Keratinocyte (primary cell): ENCODE data around the gene SEMA3A. TPM values are rescaled to one million over a fixed set of nuclear protein-coding genes. Genes with fewer than 3 reads are reported as not detected.

Source experiments
- DNase-seq: peaks from one replicate; pipeline ENCODE4 v3.0.0-alpha.2; 2011; ENCODE audit warnings: low read depth, missing footprints, low spot score
- FAIRE-seq: peaks from 2 replicates; lab custom pipeline; 2011; peaks lifted over from hg19 to GRCh38; lab: Jason Lieb, UNC
- H2AFZ ChIP-seq: 2 replicates; pipeline ENCODE4 v1.6.0; 2012; ENCODE audit warnings: low read length, control low read depth, inconsistent platforms; ENCODE audit not compliant: control insufficient read depth
- H3K27ac ChIP-seq: 2 replicates; pipeline ENCODE4 v1.5.1; 2011; ENCODE audit warnings: low read length; ENCODE audit not compliant: control insufficient read depth, insufficient read depth
- H3K27me3 ChIP-seq: 3 replicates; pipeline ENCODE4 v1.6.0; 2011; ENCODE audit warnings: low read length; ENCODE audit not compliant: control insufficient read depth, insufficient read depth; ENCODE audit errors: extremely low read depth
- H3K36me3 ChIP-seq, 2 experiments: 2 replicates in 1 of 2; 3 replicates in 1 of 2; pipeline ENCODE4 v1.5.1; 2011; ENCODE audit warnings: low read length in 2 of 2, mild to moderate bottlenecking in 1 of 2; ENCODE audit not compliant: control insufficient read depth in 2 of 2, insufficient read depth in 2 of 2; ENCODE audit errors: extremely low read depth in 1 of 2
- H3K4me1 ChIP-seq: 3 replicates; pipeline ENCODE4 v1.5.1; 2011; ENCODE audit warnings: low read length; ENCODE audit not compliant: control insufficient read depth, insufficient read depth; ENCODE audit errors: extremely low read depth
- H3K4me2 ChIP-seq: 3 replicates; pipeline ENCODE4 v1.6.0; 2011; ENCODE audit warnings: low read depth, low read length; ENCODE audit not compliant: control insufficient read depth, insufficient read depth; ENCODE audit errors: extremely low read depth
- H3K4me3 ChIP-seq, 3 experiments: fragments of 200-600 bp in 1 of 3; sonication (generic) in 1 of 3; 2 replicates in 2 of 3; 3 replicates in 1 of 3; pipeline ENCODE4 v1.5.1; 2011 to 2016; ENCODE audit warnings: low read length in 3 of 3, mild to moderate bottlenecking in 3 of 3, control low read depth in 2 of 3, inconsistent platforms in 1 of 3, low read depth in 1 of 3, mixed read lengths in 1 of 3, mixed run types in 1 of 3, moderate library complexity in 1 of 3; ENCODE audit not compliant: control insufficient read depth in 2 of 3, insufficient read depth in 2 of 3; ENCODE audit errors: extremely low read depth in 1 of 3
- H3K79me2 ChIP-seq: 2 replicates; pipeline ENCODE4 v1.6.0; 2012; ENCODE audit warnings: low read length; ENCODE audit not compliant: control insufficient read depth, insufficient read depth
- H3K9ac ChIP-seq: 3 replicates; pipeline ENCODE4 v1.6.0; 2011; ENCODE audit warnings: low read length; ENCODE audit not compliant: control insufficient read depth, insufficient read depth; ENCODE audit errors: extremely low read depth
- H3K9me1 ChIP-seq: 3 replicates; pipeline ENCODE4 v1.6.0; 2011; ENCODE audit warnings: low read length; ENCODE audit not compliant: control insufficient read depth, insufficient read depth; ENCODE audit errors: extremely low read depth
- H3K9me3 ChIP-seq: 2 replicates; pipeline ENCODE4 v1.5.1; 2012; ENCODE audit warnings: low read depth, low read length; ENCODE audit not compliant: control insufficient read depth
- H4K20me1 ChIP-seq: 3 replicates; pipeline ENCODE4 v1.6.0; 2011; ENCODE audit warnings: low read length; ENCODE audit not compliant: control insufficient read depth, insufficient read depth; ENCODE audit errors: extremely low read depth
- EZH2 ChIP-seq: IDR thresholded peaks from one replicate; pipeline ENCODE4 v1.6.1; 2012; ENCODE audit warnings: inconsistent platforms, mild to moderate bottlenecking, low read length, moderate library complexity
- dilution Hi-C: fragments of 300-500 bp; cut with MboI; formaldehyde crosslinking; loops from one replicate; pipeline ENCODE4 v1.7.0; 2020; ENCODE audit warnings: low sequenced_read_pairs; ENCODE audit not compliant: extremely low pct_ligation_motif_present
- polyA plus RNA-seq, 5 experiments: library from polyadenylated mRNA; depleted of rRNA in 3 of 5; stranded (reverse) in 3 of 5; stranded (forward) in 1 of 5; unstranded in 1 of 5; fragments of >200 nt; gene quantifications; 1 replicate in 1 of 5; 2 replicates in 3 of 5; 3 replicates in 1 of 5; pipeline versions ENCODE4 v1.2.1 to v1.2.3, GENCODE V29; 2011 to 2012; ENCODE audit warnings: missing spikeins in 2 of 5, low read depth in 1 of 5, low replicate concordance in 1 of 5
- TF ChIP-seq, protein P1 (sequence below), 3 experiments: IDR thresholded peaks in 1 of 3; conservative IDR thresholded peaks in 1 of 3; optimal IDR thresholded peaks in 1 of 3; 2 replicates in 2 of 3; 3 replicates in 1 of 3; pipeline versions ENCODE3 to v1.5.1; 2011; ENCODE audit warnings: low read length in 3 of 3, mild to moderate bottlenecking in 3 of 3, moderate library complexity in 2 of 3, control low read depth in 1 of 3, inconsistent platforms in 1 of 3; ENCODE audit not compliant: insufficient read depth in 2 of 3; ENCODE audit errors: extremely low read depth in 1 of 3

The SEMA3A gene
- polyA plus RNA-seq, 1 donor (not counting 4 experiments of a cell fraction or from before 2014, with no cell fraction given): 2.1 TPM

- Histone ChIP-seq H3K27ac (peak overlapping the region; percentile 8), H2AFZ (peak overlapping the region; percentile 62), H3K36me3 (no peaks in the 10 kb centered on the region), H3K79me2 (no peaks in the 10 kb centered on the region), H3K4me1 (peaks cover 9% of the 10 kb centered on the region), H3K27me3 (no peaks in the 10 kb centered on the region), H3K9me1 (no peaks in the 10 kb centered on the region), H3K9me3 (no peaks in the 10 kb centered on the region), H4K20me1 (no peaks in the 10 kb centered on the region), H3K9ac (no peak overlapping the region), H3K4me2 (peak overlapping the region; percentile 33), H3K4me3 (no peak overlapping the region)
- no peak for DNase-seq
- FAIRE-seq: peak; percentile 49
- dilution Hi-C loops: no loop called here
- no peak for TF ChIP-seq EZH2
- TF ChIP-seq, protein P1, sequence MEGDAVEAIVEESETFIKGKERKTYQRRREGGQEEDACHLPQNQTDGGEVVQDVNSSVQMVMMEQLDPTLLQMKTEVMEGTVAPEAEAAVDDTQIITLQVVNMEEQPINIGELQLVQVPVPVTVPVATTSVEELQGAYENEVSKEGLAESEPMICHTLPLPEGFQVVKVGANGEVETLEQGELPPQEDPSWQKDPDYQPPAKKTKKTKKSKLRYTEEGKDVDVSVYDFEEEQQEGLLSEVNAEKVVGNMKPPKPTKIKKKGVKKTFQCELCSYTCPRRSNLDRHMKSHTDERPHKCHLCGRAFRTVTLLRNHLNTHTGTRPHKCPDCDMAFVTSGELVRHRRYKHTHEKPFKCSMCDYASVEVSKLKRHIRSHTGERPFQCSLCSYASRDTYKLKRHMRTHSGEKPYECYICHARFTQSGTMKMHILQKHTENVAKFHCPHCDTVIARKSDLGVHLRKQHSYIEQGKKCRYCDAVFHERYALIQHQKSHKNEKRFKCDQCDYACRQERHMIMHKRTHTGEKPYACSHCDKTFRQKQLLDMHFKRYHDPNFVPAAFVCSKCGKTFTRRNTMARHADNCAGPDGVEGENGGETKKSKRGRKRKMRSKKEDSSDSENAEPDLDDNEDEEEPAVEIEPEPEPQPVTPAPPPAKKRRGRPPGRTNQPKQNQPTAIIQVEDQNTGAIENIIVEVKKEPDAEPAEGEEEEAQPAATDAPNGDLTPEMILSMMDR (optimal IDR thresholded peaks at IDR 0.05 in 1 of 3, IDR thresholded peaks at IDR 0.05 in 1 of 3, conservative IDR thresholded peaks at IDR 0.05 in 1 of 3; ENCODE audit: extremely low read depth in 1 of 3, insufficient read depth in 2 of 3, low read length in 3 of 3): no peak
These were observed 152.5 kb downstream of the SEMA3A start for GRCh38 chr7:84042110-84042539.

- DNase-seq (no peak), FAIRE-seq (no peak)
- no peak overlapping the region for H3K27ac ChIP-seq
- no peaks in the 10 kb centered on the region for H3K36me3 ChIP-seq
- no peak overlapping the region for H3K9ac ChIP-seq
- dilution Hi-C loops: no loop called here
- H3K9me3 ChIP-seq: no peaks in the 10 kb centered on the region
- no peaks in the 10 kb centered on the region for H3K79me2 ChIP-seq
- no peaks in the 10 kb centered on the region for H3K27me3 ChIP-seq
- H4K20me1 ChIP-seq: no peaks in the 10 kb centered on the region
- no peak overlapping the region for H3K4me2 ChIP-seq
- H3K9me1 ChIP-seq: no peaks in the 10 kb centered on the region
- no peak overlapping the region for H2AFZ ChIP-seq
- TF ChIP-seq, protein P1 (optimal IDR thresholded peaks at IDR 0.05 in 1 of 3, IDR thresholded peaks at IDR 0.05 in 1 of 3, conservative IDR thresholded peaks at IDR 0.05 in 1 of 3; ENCODE audit: extremely low read depth in 1 of 3, insufficient read depth in 2 of 3, low read length in 3 of 3): no peak
- TF ChIP-seq EZH2: no peak
- H3K4me1 ChIP-seq: peaks cover 9% of the 10 kb centered on the region
- no peak overlapping the region for H3K4me3 ChIP-seq
These were observed 152.9 kb downstream of the SEMA3A start for GRCh38 chr7:84041649-84042048.
